Activated T-helper 1 cell treated with Interleukin-2 at 50 U/mL for 16 hours (primary cell): Measurements from ENCODE around the gene GPR21.

Source experiments
- DNase-seq: peaks from one replicate; pipeline ENCODE4 v3.0.0-alpha.2; 2020; ENCODE audit warnings: low read depth

Gene GPR21, protein sequence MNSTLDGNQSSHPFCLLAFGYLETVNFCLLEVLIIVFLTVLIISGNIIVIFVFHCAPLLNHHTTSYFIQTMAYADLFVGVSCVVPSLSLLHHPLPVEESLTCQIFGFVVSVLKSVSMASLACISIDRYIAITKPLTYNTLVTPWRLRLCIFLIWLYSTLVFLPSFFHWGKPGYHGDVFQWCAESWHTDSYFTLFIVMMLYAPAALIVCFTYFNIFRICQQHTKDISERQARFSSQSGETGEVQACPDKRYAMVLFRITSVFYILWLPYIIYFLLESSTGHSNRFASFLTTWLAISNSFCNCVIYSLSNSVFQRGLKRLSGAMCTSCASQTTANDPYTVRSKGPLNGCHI

DNA sequence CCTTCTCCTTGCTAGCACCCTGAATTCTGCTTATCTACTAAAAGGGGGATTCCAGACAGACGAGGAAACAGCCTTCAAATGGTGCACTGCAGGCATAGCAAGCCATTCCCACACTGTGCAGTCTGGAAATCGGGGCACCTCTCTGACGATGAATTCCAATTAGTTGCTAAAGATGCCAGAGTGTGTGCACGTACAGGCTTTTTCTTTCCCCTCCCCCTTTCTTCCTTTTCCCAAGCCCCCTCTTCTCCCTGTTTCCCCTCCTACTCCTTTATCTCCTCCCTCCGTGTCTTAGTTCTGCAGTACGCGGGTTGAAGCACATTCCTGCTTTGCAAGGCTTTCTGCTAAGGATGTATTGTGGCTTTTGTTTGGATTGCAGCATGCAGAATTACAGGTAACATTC, at the start of gene GPR21:
TSS of gene GPR21 (plus strand) at position 316 of the 400 bp plus-strand sequence. CDS start 900 bp downstream, outside the sequence.
- no peak for DNase-seq

- no peak for DNase-seq
These were observed 47.5 kb upstream of the GPR21 start for GRCh38 chr9:122986010-122986409.

DNA sequence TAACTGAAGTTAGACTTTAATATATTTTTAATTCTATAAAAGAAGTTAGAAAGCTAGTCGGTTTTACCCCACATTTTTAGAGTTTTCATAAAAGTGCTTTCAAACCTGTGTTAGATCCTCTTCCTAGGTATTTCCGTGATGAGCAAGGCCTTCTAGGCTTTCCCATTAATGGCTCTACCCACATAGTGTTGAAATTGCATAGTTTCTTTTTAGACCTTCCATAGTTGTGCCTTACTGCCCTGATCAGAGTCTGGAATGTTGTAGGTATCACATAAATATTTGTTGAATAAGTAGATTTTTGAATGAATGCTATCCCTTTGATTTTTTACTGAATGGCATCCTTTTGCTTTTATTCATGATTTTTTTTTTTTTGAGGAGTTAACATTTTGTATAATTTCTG, 45.3 kb upstream of the GPR21 start:
- no peak for DNase-seq

GRCh38 chr9:122988920-122989621, 44.4 kb upstream of the GPR21 start:
- no peak for DNase-seq

- no peak for DNase-seq
These were observed 42.1 kb upstream of the GPR21 start for GRCh38 chr9:122991370-122991830.

DNA sequence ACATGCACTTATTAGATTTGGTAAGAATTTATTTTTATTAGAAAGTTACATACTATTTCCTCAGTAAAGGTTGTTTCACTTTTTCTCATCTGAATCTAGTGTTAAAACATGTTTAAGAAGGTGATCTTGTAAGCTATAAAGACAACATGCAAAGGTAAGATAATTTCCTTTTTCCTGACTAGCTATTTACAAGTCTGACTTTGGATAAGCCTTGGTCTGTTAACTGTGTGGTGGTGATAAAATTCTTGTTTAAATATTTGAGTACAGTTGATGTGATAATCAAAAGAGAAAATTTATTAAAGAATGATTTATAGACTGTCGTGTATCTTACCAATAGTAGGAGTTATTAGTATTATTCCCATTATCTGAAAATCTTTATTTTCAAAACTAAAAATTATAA, 36.9 kb upstream of the GPR21 start:
- no peak for DNase-seq

DNA sequence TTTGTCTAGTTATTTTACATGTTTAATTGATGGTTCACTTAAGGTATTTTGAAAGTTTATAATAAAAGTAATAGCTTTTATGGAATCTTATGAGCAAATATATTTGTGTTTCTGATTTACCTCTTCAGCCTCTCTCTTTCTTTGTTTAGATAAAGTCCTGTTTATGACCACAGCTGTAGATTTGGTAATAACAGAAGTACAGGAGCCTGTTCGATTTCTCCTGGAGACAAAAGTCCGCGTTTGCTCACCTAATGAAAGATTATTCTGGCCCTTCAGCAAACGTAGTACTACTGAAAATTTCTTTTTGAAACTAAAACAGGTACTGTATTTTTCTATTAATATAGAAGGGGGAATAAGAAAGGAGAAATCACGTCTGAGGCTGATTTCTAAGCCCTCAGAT, 35.0 kb upstream of the GPR21 start:
- DNase-seq: no peak

DNA sequence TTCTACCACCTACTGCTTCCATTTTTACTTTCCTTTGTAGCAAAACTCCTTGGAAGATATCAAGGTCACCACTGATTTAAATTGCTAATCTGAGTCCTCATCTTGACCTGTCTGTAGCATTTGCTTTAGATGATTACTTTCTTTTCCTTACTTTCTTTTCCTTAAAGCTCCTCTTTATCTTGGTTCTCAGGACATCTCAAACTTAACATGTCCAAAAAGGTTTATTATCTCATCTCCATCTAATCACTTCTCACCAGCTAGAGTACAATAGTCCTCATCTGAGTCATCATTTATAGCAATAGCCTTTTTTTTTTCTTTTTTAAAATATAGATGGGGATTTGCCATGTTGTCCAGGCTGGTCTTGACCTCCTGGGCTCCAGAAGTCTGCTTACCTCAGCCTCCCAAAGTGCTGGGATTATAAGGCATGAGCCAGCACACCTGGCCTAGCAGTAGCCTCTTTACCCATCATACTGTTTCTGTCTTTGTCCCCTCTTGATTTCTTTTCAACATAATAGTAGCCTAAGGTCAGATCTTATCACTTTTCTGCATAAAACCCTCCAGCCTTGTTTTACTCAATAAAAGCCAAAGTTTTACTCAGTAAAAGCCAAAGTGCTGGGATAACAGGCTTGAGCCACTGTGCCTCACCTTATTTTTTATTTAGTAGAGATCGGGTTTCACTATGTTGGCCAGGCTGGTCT, 32.9 kb upstream of the GPR21 start:
- no peak for DNase-seq

DNA sequence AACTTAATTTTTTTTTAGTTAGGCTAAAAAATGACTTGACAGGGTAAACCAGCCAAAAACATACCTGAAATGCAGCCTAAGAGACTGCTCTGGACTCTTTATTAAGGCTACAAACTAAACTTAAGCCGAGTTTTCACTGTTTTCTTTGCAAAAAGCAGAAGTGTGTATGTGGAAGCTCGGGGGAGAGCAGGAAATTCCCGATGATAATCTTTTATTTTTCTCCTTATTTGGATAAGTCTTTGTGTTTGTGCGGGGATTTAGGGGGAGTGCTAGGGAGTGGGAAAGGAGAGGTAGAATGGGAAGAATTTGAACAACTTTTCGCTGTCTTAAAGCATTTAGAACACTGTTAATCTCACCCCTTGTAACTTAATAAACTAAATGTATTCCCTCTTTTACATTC, 30.7 kb upstream of the GPR21 start:
- no peak for DNase-seq

- DNase-seq: no peak
These were observed 30.0 kb upstream of the GPR21 start for GRCh38 chr9:123003466-123003865.

GRCh38 chr9:123005964-123006363, 27.5 kb upstream of the GPR21 start:
- DNase-seq: no peak

DNA sequence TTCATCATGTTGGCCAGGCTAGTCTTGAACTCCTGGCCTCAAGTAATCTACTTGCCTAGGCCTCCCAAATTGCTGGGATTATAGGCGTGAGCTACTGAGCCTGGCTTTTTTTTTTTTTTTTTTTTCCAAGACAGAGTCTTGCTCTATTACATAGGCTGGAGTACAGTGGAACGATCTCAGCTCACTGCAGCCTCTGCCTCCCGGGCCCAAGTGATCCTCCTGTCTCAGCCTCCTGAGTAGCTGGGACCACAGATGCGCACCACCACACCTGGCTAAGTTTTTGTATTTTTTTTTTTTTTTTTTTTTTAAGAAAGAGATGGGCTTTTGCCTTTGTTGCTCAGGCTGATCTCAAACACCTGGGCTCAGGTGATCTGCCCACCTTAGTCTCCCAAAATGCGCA, 26.2 kb upstream of the GPR21 start:
- DNase-seq: no peak

DNA sequence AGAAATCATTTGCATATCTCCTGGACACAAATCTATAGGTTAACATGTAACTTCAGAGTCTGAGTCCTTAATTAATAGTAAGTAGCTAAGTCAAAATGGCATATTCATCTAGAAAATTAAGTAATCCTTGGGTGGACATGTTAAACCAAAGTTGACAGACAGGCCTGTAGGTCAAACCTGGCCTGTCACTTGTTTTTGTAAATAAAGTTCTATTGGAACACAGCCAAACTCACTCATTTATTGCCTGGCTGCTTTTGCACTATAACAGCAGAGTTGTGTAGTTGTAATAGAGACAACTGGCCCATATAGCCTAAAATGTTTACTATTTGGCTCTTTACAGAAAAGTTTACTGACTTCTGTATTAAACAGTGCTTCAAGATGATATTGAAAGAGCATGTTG, 24.6 kb upstream of the GPR21 start:
- DNase-seq: no peak

- no peak for DNase-seq
These were observed 22.1 kb upstream of the GPR21 start for GRCh38 chr9:123011380-123011779.

DNA sequence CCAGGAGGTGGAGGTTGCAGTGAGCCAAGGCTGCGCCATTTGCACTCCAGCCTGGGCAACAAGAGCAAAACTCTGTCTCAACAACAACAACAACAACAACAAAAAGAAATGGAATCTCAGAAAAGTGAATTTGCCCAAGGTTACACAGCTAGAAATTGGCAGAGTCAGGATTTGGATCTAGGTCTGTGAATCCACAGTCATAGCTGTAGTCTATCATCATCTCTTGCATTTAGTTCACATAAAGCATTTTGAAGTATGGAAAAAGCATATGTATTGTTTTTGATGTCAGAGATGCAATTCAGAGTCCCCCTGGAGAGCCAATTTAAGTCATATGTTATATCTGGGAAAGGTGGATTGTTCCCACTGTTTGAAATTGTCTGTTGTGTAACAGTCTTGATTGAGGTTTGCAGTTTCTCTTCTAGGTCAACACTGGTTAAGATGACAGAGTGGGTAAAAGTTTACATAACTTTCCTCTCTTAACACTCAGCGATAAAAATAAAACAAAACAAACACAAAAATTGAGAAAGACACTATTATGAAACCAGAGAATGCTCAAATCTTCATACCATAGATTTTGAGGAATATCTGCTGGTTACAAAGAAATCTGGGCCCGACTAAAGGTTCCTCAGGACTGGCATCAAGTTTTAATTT, 21.5 kb upstream of the GPR21 start:
- no peak for DNase-seq

DNA sequence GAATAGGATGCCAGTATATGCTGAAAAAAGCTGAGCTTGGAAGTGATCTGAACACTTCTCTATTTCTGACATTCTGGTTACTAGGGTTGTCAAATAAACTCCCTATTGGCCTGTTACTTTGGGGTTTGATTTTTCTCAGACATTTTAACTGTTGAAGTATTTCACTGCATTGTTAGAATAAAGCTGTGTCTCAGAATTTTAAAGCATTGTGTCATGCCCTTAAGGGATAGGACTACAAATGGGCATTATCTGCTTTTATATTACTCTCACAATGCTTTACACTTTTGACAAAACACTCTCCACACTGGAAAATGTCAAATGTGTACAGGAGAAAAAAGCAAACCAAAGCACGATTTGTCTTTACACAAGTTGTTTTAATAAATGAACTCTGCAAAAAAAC, 16.8 kb upstream of the GPR21 start:
- no peak for DNase-seq

- no peak for DNase-seq
These were observed 12.7 kb upstream of the GPR21 start for GRCh38 chr9:123020796-123021195.

- DNase-seq: no peak
These were observed 7.0 kb upstream of the GPR21 start for GRCh38 chr9:123026425-123026824.

- DNase-seq: no peak
These were observed 6.0 kb upstream of the GPR21 start for GRCh38 chr9:123027517-123027916.

DNA sequence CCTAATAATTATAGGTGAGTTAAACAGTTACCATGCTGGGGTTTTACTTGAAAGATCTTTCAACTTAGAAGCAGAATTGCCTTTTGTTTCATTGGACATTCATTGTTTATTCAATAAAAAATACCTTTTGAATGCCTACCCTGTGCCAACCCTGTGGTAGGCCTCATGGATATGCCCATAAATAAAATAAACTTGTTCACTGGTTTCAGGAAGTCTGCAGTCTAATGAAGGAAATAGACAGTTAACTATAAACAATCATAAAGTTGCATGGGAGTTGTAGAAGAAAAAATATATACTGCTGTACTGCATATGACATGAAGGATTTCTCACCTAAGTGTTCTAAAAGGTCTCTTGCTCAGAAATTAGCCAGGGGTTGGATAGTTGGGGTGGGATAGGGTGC, 5.3 kb upstream of the GPR21 start:
- DNase-seq: no peak

DNA sequence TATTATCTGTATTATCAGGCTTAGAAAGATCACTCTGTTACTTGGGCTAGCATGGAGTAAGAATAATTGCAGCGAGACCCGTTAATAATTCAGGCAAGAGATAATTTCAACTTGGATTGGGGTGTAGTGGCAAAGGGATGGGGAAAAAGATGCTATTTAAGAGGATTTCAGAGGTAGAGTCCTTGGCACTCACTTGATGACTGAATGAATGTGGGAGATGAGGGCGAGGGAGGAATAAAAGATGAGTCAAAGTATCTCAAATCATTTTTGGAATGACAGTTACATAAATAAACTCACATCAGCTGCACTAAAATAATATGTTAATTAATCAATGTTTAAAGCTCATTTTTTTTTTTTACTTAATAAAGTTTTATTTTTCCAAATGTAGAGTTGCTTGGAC, 4.5 kb upstream of the GPR21 start:
- no peak for DNase-seq

- DNase-seq: no peak
These were observed 1.5 kb upstream of the GPR21 start for GRCh38 chr9:123031963-123032362.
